Thyroid gland (tissue), 4 donors: Measurements from ENCODE around the gene MCM3AP.

Experiments used
- CTCF ChIP-seq, 6 experiments: fragments of 200-600 bp in 3 of 6; fragments of 450-650 bp in 3 of 6; sonication (generic) in 3 of 6; IDR thresholded peaks; one replicate each; pipeline ENCODE4 v1.5.1; 2016 to 2019; ENCODE audit warnings: antibody characterized with exemption in 6 of 6, mild to moderate bottlenecking in 2 of 6, inconsistent platforms in 1 of 6, moderate library complexity in 1 of 6
- POLR2A ChIP-seq, 2 donors: fragments of 450-650 bp; IDR thresholded peaks; one replicate each; pipeline ENCODE4 v1.6.1; 2017; ENCODE audit warnings: antibody characterized with exemption in 2 of 2, mild to moderate bottlenecking in 2 of 2, moderate library complexity in 1 of 2

- TF ChIP-seq CTCF (IDR thresholded peaks at IDR 0.05) (no peak), POLR2A (IDR thresholded peaks at IDR 0.05) (no peak)
These were observed 80.2 kb downstream of the MCM3AP start for GRCh38 chr21:46205166-46205565.
